ENCODE results near the gene SEC22A. TPM values are rescaled to one million over a fixed set of nuclear protein-coding genes. Genes with fewer than 3 reads are reported as not detected.

The SEC22A gene
- total and polyA plus RNA-seq, 12 donors = 2.9 to 13.6 (median 10.0) TPM

GRCh38 chr3:123322866-123323265, 121.1 kb downstream of the SEC22A start:
- Histone ChIP-seq H3K27ac (peak overlapping the region in 4 of 10 donors; percentile 35 to 43 (median 38)), H3K27me3 (no peaks in the 10 kb centered on the region), H3K4me3 (no peak overlapping the region), H3K4me1 (peaks cover 0 to 67% (median 18%) of the 10 kb centered on the region in 9 donors), H3K36me3 (peaks cover 0 to 80% (median 0%) of the 10 kb centered on the region in 9 donors), H3K9me3 (no peaks in the 10 kb centered on the region)
- ATAC-seq (no peak), DNase-seq (no peak)
- WGBS, 2 donors = 65 to 71% methylated on average over 11 of the region's 11 CpGs
- no peak for TF ChIP-seq CTCF (IDR thresholded peaks at IDR 0.05)
- intact Hi-C loops (cut with DNase I) = no loop called here

Small RNAs within 50 kb of the gene (microRNA-seq; reads per million reads assigned to microRNA genes)
- gene MIR7110 = 0 to 0.51 reads per million in 2 donors

Other genes with a start within 250 kb of the SEC22A start
- 10 to 100 TPM in 4 of 10 donors, 1 to 10 TPM in 6; 1.3 to 12.7 (median 7.4) TPM for gene SEMA5B, start 174.2 kb upstream of the SEC22A start, total RNA-seq
- 10 to 100 TPM in 1 of 2 donors, 1 to 10 TPM in 1; 4.2 to 10.3 TPM for gene SEMA5B, start 174.2 kb upstream of the SEC22A start, polyA plus RNA-seq
- 10 to 100 TPM in 1 of 10 donors, 1 to 10 TPM in 9; 4.2 to 14.6 (median 6.3) TPM for gene PDIA5, start 134.9 kb upstream of the SEC22A start, total RNA-seq
- 1 to 10 TPM; 5.7 to 8.1 TPM for gene PDIA5, start 134.9 kb upstream of the SEC22A start, polyA plus RNA-seq
- gene ADCY5, start 247.1 kb downstream of the SEC22A start, total RNA-seq = 100 to 1,000 TPM; 117 to 245 (median 206) TPM
- 10 to 100 TPM; 37.2 to 85.2 TPM for gene ADCY5, start 247.1 kb downstream of the SEC22A start, polyA plus RNA-seq